GM12873 (cell line): ENCODE data around the gene MTCH2.

ENCODE experiments used
- TF ChIP-seq, protein P1 (sequence below): IDR thresholded peaks from 2 replicates; pipeline ENCODE4 v1.5.1; 2012; ENCODE audit warnings: low read depth, mild to moderate bottlenecking, moderate library complexity, low read length, control low read depth; ENCODE audit not compliant: insufficient read depth; ENCODE audit errors: missing control alignments

MTCH2 gene

DNA sequence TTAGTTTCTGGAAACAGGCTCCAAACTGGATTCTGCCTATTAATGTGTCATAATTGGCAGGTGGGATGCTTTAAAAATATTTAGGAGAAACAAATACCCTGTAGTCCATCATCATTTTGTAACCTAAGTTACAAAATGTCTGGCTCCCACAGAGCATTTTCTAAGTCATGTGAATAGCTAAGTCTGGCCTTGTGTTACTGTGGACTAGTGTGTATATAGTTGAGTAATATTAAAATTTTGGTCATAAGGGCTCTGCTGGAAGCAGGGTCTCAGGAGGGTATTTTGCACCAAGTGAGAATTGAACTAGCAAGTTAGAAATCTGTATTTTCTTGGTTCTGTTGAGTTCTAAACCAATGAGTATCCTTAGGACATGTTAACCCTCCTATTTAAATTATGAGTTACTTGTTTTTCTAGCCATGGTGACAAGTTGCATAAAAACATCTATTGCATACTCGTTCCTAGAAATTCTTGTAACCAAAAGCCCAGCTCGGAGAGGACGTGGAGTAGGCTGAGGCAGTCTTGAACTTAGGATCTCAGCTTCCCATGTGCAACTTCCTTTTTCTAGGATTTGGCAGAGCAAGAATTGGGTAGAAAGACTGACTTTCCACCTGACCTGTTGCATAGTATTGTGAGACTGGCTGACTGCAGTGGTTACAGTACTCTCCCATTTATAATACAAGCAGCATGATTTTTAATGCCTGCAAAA is 71.6 kb downstream of the MTCH2 start:
- TF ChIP-seq, protein P1, sequence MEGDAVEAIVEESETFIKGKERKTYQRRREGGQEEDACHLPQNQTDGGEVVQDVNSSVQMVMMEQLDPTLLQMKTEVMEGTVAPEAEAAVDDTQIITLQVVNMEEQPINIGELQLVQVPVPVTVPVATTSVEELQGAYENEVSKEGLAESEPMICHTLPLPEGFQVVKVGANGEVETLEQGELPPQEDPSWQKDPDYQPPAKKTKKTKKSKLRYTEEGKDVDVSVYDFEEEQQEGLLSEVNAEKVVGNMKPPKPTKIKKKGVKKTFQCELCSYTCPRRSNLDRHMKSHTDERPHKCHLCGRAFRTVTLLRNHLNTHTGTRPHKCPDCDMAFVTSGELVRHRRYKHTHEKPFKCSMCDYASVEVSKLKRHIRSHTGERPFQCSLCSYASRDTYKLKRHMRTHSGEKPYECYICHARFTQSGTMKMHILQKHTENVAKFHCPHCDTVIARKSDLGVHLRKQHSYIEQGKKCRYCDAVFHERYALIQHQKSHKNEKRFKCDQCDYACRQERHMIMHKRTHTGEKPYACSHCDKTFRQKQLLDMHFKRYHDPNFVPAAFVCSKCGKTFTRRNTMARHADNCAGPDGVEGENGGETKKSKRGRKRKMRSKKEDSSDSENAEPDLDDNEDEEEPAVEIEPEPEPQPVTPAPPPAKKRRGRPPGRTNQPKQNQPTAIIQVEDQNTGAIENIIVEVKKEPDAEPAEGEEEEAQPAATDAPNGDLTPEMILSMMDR, result no peak

DNA sequence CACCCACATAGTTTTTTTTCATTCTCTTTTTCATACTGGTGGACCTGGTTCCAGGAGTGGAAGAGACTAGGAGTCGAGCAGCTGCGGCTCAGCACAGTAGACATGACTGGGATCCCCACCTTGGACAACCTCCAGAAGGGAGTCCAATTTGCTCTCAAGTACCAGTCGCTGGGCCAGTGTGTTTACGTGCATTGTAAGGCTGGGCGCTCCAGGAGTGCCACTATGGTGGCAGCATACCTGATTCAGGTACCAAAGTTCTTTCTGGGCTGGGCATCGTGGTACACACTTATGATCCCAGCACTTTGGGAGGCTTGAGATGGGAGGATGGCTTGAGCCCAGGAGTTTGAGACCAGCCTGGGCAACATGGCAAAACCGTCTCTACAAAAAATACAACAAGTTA is 72.7 kb downstream of the MTCH2 start:
- TF ChIP-seq, protein P1, result no peak
